HG02571 (cell line): ENCODE data around the gene SRSF3.
"Not testable (repeated sequence)": the region's sequence is repeated elsewhere in the genome, so short reads cannot be mapped to it uniquely, and the experiment has no call there.

Source experiments
- ATAC-seq: cut with Tn5 transposase; IDR thresholded peaks from one replicate; pipeline ENCODE4 v1.9.1; 2021; ENCODE audit warnings: mild to moderate bottlenecking, moderate library complexity; ENCODE audit not compliant: unreplicated experiment

The SRSF3 gene

DNA sequence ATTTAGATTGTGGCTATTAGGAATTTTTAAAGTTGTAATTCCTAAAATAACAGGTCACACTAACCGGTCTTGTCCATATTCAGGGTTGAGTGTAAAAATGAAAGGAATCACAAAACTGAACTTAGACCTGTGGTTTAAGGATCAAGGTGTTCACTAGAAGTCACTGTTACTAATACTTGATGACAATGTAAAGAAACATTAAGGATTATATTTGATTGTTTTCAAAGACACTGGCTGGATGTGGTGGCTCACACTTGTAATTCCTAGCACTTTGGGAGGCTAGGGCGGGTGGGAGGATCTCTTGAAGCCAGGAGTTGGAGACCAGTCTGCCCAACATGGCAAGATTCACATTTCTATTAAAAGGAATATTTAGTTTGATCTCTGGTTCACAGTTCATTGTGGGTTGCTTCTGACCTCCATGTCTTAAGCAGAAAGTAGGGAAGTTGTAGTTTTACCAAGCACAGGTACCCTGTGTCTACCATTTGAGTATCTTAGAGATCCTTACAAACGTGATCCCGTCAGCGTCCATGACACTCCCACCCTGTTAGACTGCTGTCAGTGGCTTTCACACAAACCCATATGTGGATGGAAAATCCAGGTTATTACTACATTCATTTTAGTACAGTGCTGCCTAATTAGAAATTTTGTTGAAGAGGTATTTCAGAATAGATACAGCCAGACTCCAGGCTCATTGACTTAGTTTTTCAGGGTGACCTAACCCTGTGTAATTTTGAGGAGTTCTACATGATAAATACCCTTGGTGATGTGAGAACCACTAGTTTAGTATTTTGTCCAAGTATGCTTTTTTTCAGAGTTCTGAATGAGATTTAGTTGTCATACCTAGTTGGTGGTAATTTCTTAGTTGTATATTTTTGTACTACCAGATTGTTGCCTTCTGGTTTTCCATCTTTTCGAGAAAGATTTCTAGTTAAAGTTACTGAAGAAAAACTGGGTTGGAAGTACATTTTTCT is 10.2 kb downstream of the SRSF3 start:
- ATAC-seq = no peak

GRCh38 chr6:36605143-36605542 is 11.0 kb downstream of the SRSF3 start:
- ATAC-seq = no peak

DNA sequence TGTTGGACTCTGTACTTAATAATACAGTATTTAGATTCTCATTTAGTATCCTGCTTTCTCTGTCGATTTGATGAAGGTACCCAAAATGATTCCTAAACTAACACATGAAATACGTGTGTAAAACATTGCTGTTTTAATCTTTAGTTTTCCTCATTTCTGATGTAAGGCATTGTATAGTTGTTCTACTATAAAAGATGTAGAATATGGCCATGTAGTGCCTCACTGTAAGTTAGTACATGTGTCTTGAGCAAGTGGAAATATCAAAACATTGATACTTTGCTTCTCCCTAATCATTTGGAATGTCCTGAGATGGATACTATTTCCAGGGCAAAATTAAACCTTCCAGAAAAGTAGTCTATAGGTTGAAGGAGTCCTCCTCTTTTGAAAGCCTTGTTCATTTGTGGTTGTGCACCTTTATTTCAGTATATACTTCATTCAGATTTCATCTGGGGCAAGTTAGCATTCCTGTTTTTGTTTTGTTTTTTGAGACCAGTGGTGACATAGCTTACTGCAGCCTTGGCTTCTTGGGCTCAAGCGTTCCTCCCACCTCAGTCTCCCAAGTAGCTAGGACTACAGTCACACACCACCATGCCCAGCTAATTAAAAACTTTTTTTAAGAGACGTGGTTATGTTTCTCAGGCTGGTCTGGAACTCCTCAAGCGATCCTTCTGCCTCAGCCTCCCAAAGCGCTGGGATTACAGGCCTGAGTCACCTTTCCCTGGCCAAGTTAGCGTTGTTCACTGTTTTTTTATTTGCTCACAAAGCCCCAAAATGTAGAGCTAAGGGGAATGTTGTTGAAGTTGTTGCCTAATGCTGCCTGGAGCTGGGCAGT is 11.6 kb downstream of the SRSF3 start:
- no peak for ATAC-seq

GRCh38 chr6:36607305-36607682 is 13.1 kb downstream of the SRSF3 start:
- not testable (repeated sequence) for ATAC-seq

DNA sequence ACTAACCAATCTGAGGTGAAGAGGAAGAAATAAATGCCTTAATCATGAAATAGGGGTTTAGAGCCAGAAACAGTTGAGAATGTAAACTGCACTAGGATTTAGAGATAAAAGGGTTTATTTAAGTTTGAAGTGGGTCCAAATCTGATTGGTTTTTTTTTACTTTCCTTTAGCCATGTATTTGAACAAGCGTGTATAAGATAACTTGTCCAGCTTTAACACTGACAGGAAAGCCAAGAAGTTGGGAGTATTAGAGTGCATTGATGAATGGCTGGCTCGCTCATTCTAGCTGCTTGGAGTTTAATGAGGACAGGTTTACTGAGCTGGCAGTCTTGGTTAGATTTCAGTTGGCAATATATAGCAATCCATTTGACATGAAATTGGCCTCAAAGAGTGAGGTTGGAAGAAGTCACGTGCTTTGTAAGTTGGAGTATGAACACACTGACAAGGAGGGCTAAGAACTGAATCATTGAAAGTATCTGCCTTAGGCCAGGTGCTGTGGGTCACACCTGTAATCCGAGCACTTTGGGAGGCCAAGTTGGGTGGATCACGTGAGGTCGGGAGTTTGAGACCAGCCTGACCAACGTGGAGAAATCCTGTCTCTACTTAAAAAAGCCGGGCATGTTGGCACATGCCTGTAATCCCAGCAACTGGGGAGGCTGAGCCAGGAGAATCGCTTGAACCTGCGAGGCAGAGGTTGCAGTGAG is 13.7 kb downstream of the SRSF3 start:
- ATAC-seq = no peak

DNA sequence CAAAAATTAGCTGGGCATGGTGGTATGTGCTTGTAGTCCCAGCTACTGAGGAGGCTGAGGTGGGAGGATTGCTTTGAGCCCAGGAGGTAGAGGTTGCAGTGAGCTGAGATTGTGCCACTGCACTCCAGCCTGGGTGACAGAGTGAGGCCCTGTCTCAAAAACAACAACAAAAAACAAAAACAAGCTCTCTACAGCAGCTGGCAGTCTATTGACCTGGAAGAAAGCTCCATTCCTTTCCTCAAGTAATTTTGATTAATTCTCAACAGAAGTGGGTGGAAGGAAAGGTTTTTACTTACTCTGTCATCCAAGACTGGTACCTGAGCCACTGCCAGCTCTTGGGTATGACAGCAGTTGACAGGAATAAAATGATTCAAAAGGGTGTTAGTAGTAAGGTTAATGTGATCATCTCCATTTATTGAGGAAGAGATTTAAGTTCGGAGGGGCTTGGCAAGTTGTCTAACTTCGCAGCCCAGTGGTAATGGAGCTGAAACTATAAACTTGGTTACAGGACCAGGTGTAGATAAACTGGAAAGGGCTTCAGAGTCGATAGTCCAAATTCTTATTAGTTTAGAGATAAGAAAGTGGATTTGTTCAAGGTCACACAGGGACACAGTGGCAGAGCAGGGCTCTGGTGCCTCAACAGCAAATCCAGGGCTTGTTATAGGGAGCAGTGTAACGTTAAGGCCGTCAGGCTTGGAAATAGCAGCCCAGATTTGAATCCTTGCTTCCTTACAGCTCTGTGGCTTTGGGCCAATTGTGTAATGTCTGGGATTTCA is 14.8 kb downstream of the SRSF3 start:
- ATAC-seq = no peak

- no peak for ATAC-seq
Observed at GRCh38 chr6:36609582-36609981, 15.4 kb downstream of the SRSF3 start.

DNA sequence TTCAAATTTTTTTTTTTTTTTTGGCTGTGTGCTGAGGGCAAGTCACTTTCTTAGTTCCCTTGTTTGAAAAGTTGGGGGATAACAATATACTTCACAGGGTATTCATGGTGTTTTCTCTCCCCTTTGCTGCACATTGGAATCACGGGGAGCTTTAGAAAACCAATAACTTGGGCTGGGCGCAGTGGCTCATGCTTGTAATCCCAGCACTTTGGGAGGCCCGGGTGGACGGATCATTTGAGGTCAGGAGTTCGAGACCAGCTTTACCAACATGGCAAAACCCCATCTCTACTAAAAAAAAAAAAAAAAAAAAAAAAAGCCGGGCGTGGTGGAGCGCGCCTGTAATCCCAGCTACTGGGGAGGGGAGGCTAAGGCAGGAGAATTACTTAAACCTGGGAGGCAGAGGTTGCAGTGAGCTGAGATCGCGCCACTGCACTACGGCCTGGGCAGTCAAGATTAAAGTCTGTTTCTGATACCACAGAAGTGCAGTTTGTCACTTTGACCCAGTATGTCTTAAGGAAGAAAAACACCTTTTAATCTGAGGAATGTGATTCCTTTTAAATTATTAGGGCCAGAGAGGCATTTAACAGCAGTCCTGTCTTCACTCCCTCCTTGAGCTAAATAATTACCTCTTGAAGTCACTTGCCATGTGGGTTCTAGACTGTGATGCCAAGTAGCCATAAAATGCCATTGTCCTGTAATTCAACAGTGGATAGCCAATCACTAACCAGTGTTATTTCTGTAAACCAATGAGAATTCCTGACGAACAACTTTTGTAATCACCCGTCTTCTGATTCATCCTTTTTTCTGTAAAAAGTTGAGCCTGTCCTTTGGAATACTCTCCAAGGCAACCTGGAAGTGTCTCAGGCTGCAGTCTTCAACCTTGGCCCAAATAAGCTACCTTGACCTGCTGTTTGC is 16.1 kb downstream of the SRSF3 start:
- no peak for ATAC-seq

GRCh38 chr6:36610956-36611336 is 16.8 kb downstream of the SRSF3 start:
- ATAC-seq = no peak

GRCh38 chr6:36611679-36612078 is 17.5 kb downstream of the SRSF3 start:
- not testable (repeated sequence) for ATAC-seq

- no peak for ATAC-seq
Observed at GRCh38 chr6:36612101-36612625, 18.0 kb downstream of the SRSF3 start.

DNA sequence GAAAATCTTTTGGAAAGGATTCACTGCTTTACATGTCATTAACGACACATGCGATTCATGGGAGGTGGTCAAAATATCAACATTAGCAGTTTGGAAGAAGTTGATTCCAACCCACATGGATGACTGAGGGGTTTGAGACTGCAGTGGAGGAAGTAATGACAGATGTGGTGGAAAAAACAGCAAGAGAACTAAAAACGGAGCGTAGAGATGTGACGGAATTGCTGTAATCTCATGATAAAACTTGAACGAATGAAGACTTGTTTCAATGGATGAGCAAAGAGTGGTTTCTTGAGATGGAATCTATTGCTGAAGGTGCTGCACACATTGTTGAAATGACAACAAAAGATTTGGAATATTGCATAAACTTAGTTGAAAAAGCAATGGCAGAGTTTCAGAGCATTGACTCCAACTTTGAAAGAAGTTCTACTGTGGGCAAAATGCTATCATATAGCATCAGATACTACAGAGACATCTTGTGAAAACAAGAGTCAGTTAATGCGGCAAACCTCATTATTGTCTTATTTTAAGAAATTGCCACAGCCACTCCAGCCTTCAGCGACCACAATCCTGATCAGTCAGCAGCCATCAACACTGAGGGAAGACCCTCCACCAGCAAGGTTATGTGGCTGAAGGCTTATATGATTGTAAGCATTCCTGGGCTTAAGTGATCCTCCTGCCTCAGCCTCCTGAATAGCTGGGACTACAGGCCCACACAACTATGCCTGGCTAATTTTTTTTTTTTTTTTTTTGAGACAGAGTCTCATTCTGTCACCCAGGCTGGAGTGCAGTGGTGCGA is 19.2 kb downstream of the SRSF3 start:
- ATAC-seq = no peak

DNA sequence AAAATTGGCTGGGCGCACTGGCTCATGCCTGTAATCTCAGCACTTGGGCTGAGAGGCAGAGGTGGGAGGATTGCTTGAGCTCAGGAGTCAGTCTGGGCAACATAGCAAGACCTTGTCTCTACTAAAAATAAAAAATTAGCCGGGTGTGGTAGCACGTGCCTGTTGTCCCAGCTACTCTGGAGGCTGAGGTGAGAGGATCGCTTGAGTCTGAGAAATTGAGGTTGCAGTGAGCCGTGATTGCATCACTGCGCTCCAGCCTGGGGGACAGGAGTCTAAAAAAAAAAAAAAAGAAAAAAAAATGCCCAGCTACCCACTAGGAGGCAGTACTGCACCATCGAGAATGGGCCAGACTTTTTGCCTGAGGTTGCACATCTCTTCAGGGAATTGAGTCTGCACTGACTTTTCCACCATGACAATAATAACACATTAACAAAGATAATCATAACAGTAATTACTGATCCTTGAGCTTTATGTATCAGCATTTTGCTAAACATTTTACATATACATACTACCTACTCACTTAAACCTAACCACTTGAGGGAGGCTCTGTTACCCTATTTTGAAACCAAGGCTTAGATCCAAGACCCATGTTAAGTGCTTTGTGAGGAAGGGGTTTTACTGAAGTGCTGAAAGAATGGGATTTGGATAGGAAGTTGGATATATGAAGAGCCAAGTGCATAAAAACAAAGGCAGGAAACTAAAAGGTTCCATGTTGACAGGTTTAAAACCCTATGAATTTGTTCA is 21.0 kb downstream of the SRSF3 start:
- ATAC-seq = no peak

DNA sequence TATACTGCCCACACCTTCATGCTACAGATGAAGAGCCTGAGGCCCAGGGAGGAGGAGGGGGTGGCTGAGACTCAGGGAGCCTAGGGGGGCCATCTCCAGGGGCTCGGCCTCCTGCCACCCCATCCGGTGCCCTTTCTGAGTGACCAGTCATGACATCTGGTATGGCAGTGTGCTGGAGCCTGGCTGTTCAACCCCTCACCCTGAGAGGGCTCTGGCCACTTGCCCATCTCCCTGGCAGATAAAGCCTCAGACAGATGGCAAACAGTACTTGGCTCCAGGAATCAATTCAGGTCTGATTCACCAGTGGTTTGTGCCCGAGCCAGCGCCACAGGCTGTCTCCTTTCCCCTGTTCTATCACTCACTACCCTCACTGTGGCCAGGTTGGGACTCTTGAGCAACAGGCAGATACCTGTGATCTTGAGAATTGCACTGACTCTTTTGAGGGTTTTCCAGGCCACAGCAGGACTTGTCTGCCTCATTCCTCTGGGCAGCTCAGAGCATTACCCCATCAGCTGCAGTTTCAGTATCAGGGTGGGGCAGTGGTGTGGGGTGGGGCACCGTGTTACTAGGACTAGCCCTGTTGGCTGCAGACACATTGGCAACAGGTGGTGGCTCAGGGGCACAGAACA is 22.8 kb downstream of the SRSF3 start:
- ATAC-seq = no peak

GRCh38 chr6:36618366-36619355 is 24.5 kb downstream of the SRSF3 start:
- no peak for ATAC-seq

- no peak for ATAC-seq
Observed at GRCh38 chr6:36621371-36621855, 27.3 kb downstream of the SRSF3 start.
